Retinal pigment epithelial cell (primary cell): ENCODE measurements around the gene FOXP1.

Experiments used
- DNase-seq: peaks from one replicate; pipeline ENCODE4 v3.0.0-alpha.2; 2010; ENCODE audit warnings: low read depth
- H3K4me3 ChIP-seq: 2 replicates; pipeline ENCODE4 v1.5.1; 2011; ENCODE audit warnings: mild to moderate bottlenecking, low read length, control low read depth, moderate library complexity
- CTCF ChIP-seq: conservative IDR thresholded peaks from 2 replicates; pipeline ENCODE4 v1.5.1; 2011; ENCODE audit warnings: low read depth, low read length, control low read depth, inconsistent platforms

Gene FOXP1

GRCh38 chr3:71118436-71118835, 465.1 kb downstream of the FOXP1 start:
- H3K4me3 ChIP-seq: no peak overlapping the region
- no peak for TF ChIP-seq CTCF
- DNase-seq: no peak

- no peak overlapping the region for H3K4me3 ChIP-seq
- no peak for DNase-seq
- no peak for TF ChIP-seq CTCF
Measured at GRCh38 chr3:71117572-71118247, 465.8 kb downstream of the FOXP1 start.

- TF ChIP-seq CTCF: no peak
- H3K4me3 ChIP-seq: no peak overlapping the region
- DNase-seq: no peak
Measured at GRCh38 chr3:71114610-71115009, 468.9 kb downstream of the FOXP1 start.

- no peak for DNase-seq
- no peak for TF ChIP-seq CTCF
- H3K4me3 ChIP-seq: no peak overlapping the region
Measured at GRCh38 chr3:71112576-71112975, 471.0 kb downstream of the FOXP1 start.

- H3K4me3 ChIP-seq: no peak overlapping the region
- no peak for TF ChIP-seq CTCF
- DNase-seq: no peak
Measured at GRCh38 chr3:71111784-71112440, 471.6 kb downstream of the FOXP1 start.

GRCh38 chr3:71110385-71111222, 472.9 kb downstream of the FOXP1 start:
- TF ChIP-seq CTCF: no peak
- H3K4me3 ChIP-seq: no peak overlapping the region
- no peak for DNase-seq

GRCh38 chr3:71109977-71110285, 473.6 kb downstream of the FOXP1 start:
- no peak for TF ChIP-seq CTCF
- no peak for DNase-seq
- no peak overlapping the region for H3K4me3 ChIP-seq
